GM11168 (cell line): ENCODE measurements around the gene GID4.
"Not testable (repeated sequence)": the region's sequence is repeated elsewhere in the genome, so short reads cannot be mapped to it uniquely, and the experiment has no call there.

Source experiments
- in situ Hi-C: fragments of 300-500 bp; cut with MboI; formaldehyde crosslinking; loops from one replicate; pipeline ENCODE4 v1.12.0; 2022; ENCODE audit warnings: low sequenced_read_pairs; ENCODE audit not compliant: unreplicated experiment

Gene GID4

DNA sequence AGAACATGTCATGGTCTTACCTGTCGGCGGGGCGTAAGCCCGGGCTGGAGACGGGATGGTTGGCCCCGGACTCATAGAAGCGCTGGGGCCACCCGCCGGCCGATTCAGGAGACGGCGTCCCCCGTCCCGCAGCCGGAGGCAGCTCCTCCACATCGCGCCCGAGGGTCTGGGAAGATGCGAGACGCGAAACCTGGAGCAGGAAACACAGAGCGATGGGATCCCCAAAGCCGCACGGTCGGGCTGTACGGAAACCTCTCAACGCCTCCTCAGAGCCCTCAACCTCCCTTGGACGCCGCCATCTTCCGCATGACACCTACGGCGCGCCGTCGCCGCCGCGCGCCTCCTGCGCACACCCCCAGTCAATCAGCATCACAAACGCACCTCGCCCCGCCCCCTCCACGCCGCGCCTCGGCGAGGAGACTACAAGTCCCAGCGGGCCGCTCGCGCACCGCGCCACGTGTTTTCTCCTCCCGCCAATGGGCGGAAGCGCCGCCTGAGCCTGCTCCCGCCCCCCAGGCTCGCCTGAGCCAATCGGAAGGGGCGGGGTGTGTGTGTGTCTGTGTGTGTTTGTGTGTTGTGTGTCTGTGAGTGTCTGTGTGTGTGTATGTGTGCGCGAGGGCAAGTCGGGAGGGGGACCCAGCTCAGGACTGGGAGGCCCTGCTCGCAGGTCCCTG lies at the start of gene GID4, which contains the start of gene ATPAF2:
Gene GID4, plus strand, starts transcription at position 548 of the 674 bp plus-strand sequence. Its CDS starts 57 bp downstream, at position 605.
Gene ATPAF2, minus strand, starts transcription at position 308 of the 674 bp plus-strand sequence. Its CDS starts 155 bp downstream, at position 153.
- in situ Hi-C loops, result loop anchor here (25.0 kb wide), 1 partner anchor 352 kb away; the partner anchor contains the start of gene RAI1

DNA sequence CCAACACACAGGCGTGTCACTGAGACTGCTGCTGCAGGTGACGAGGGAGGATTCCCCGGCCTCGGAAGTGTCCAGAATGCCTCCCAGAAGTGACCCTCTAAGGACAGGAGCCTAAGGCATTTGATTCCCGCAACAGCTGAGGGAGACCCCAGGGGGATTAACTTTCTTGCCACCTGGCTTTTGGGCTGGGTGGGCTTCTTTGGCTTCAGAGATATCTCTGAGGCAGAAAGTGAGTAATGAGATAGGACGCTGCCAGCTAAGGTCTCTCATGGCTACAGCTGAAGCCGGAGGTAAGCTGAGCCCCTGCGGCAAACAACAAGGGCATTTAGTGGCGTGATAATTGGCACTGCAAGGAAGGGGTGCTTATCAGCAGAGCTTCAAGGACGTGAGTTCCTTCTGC lies 49.6 kb upstream of the GID4 start:
- in situ Hi-C loops, result no loop called here

DNA sequence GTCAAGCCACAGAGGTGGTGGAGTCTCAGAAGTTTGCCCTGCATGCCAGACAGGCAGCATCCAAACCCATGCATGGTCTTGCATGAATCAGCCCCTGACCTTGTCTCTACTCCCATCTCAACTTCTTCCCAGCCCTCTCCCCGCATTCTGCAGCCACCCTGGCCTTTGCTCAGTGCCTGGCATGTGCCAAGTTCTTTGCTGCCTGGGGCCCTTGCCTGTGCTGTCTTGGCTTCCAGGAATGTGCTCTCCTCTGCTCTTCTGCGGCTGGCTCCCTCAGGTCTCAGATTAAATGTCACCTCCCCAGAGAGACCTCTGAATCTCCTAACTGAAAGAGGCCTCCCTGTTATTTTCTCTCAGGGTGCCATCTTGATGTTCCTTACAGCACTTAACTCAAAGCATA lies 48.9 kb upstream of the GID4 start:
- in situ Hi-C loops, result no loop called here

DNA sequence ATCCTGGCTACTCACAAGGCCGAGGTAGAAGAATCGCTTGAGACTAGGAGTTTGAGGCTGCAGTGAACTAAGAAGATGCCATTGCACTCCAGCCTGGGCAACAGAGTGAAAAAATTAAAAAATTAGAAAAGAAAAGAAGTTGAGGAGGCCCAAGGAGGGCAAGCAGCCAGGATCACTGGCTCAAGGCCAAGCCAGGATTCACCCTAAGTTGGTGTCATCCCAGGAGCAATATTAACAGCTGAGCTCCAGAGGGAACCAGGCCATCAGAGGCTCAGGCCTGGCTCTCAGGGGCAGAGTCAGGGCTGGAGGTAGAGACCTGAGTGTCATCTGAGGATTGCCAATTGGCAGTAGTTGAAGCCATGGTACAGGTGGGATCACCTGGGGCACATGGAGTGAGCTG lies 45.8 kb upstream of the GID4 start:
- in situ Hi-C loops, result no loop called here

DNA sequence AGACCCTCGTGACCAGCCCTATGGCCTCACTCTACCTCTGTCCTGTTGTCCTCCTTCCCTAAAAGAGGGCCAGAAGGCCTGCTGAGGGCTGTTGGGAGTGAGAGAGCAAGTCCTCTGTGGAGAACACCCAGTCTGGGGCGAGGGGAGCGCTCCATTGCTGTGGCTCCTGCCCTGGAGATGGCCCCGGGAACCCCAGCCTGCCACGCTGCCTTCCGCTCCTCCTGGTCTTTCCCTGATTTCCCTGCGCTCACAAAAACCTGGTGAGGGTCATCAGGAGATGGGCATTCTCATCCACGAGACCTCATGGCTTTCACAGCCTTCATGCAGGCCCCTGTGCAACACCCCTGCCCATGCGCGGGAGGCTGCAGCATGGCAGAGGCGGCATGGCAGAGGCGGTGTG lies 45.4 kb upstream of the GID4 start:
- in situ Hi-C loops, result no loop called here

DNA sequence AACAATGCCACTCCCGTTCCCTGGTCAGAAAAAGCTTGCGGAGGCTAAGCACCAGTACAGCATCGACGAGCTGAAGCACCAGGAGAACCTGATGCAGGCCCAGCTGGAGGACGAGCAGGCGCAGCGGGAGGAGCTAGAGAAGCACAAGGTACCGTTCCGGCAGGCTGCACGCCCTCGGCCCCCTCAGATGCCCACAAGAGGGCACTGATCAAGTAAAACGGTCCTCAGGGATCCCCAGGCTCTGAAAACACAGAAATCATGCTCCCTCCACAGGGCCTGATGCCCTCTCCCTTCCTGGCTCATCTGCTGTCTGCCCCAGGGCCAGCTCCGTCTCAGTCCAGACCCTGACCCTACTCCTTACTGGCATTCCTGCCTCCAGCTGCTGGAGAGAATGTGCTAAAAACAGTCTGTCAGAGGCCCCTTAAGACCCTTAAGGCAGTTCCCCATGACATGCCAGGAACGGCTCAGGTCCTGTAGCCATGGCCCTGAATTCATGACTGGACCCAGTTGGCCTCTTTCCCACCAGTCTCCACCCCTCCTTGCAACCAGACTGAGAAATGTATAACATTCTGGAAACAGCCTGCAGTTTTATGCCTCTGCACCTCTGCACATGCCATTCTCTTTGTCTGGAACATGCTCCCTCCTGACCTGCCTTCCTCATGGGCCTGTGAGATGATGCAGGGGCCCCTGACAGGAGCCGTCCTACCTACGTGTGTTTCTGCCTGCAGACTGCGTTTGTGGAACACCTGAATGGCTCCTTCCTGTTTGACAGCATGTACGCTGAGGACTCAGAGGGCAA lies 44.7 kb upstream of the GID4 start:
- in situ Hi-C loops, result no loop called here

DNA sequence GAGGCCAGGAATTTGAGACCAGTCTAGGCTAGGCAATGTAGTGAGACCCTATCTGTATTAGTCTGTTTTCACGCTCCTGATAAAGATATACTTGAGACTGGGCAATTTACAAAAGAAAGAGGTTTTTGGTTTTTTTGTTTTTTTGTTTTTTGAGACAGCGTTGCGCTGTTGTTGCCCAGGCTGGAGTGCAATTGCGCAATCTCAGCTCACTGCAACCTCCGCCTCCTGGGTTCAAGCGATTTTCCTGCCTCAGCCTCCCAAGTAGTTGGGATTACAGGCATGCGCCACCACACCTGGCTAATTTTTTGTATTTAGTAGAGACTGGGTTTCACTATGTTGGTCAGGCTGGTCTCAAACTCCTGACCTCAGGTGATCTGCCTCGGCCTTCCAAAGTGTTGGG lies 43.3 kb upstream of the GID4 start:
- in situ Hi-C loops, result not testable (repeated sequence)

DNA sequence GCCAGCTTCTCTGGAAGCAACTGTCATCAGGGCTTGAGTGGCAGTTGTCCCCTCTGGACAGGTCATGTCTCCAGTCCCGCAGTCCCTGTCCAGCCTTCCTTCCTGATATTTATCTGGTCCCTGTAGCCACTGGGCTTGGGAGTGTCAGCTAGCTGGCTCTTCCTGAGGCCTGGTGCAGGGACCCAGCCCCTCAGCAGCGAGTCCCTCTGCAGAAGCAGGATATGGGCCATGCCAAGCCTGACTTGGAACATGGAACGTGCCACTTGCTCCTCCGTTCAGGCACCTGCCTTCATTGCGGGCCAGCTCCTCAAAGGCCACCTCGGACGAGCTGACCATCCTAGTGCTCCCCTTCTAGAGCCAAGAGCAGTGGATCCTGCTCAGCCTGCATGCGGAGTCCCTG lies 40.3 kb upstream of the GID4 start:
- in situ Hi-C loops, result no loop called here

DNA sequence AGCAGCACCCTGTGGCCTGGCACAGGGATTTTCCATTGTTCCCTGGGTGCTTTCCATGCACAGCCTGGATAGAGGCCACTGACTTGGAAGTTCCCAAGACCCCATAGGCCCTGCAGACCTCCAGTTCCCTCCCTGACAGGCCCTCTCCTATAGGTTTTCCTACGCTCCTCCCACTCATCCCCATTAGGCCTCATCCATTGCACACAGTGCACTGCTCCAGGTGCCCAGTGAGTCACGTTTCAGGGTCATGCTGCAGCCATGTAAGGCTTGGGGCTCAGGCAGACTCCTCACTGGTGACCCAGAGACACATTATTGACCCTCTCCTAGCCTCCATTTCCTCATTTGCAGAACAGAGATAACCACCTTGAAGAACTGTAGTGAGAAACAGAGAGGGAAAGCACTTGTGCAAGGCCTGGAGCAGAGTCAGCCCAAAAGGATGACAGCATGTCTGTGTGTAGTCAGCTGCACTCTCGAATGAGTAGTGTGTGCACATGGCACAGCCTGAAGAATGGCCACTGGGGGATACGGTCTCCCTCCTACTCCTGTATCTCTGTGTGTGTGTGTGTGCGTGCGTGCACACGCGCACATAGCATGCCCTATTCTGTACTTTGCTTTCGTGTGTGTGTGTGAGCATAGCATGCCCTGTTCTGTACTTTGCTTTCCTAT lies 39.7 kb upstream of the GID4 start:
- in situ Hi-C loops, result no loop called here

DNA sequence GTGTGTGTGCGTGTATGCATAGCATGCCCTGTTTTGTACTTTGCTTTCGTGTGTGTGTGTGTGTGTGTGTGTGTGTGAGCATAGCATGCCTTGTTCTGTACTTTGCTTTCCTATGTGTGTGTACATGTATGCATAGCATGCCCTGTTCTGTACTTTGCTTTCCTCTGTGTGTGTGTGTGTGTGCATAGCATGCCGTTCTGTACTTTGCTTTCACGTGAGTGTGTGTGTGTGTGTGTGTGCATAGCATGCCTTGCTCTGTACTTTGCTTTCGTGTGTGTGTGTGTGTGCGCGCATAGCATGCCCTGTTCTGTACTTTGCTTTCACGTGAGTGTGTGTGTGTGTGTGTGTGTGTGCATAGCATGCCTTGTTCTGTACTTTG lies 39.2 kb upstream of the GID4 start:
- in situ Hi-C loops, result no loop called here

DNA sequence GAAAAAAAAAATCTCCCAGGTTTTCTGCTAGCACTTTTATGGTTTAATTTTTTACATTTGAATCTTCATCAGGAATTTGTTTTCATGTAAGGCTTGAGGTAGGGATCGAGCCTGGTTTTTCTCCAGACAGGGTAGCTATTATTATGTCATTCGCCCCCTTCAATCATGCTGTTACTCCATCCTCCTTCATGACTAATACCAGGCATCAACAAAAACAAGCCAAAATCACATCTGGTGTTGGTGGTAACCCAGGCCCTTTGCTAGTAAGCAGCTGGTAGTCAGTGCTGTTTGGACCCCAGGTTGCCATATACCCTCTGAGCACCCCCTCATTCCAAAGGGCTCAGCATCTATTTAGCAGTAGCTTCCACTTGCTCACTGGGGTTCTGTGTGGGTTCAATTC lies 37.0 kb upstream of the GID4 start:
- in situ Hi-C loops, result no loop called here

DNA sequence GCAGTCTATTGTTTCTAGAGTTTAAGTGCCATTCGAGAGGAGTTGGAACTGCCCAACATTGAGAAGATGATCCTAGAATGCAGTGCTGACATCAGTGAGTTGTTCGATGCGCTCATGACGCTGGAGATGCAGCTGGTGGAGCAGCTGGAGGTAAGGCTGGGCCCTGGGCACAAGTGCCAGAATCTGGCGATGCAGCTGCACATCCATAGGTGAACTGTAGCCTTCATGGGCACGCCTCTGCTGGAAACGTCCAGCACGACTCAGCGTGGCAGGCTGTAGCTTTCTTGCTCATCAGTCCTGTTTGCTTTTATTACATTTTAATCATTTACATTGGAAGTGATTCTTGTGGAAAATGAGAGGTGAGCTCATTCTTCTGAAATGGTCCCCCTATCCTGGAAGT lies 34.9 kb upstream of the GID4 start:
- in situ Hi-C loops, result no loop called here

DNA sequence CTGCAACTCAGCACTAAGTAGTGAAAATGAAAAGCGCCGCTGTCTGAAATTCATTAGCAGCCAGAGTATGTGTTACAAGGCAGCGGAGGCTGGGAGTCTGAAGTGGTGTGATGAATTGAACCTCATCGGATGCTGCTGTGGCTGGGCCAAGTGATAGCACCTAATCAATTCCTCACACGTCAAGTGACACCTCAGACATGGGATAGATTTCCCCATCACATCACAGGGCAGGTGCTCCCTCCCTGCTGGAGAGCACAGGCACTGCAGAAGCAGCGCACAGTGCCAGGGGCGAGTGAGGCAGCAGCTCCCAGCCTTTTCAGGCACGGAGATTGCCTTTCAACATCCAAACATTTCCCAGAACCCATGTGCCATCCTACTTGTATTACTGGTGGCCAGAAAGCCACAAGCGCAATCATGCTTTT lies 34.3 kb upstream of the GID4 start:
- in situ Hi-C loops, result no loop called here

DNA sequence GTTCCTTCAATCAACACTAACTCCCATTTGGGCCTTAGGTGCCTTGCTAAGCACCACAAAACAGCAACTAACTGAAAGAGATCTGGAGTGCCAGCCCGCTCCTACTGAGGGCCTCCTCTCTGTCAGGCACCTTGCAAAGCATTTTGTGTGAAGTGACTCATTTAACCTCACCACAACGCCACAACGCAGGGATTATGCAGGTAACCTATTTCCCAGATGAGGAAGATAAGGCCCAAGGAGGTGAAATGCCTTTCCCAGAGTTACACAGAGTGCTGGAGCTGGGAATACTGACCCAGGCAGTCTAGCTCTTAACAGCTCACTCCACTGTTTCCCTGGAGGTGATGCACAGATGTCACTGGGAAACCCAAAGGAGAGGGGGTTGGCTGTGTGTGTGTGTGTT lies 33.7 kb upstream of the GID4 start:
- in situ Hi-C loops, result no loop called here

DNA sequence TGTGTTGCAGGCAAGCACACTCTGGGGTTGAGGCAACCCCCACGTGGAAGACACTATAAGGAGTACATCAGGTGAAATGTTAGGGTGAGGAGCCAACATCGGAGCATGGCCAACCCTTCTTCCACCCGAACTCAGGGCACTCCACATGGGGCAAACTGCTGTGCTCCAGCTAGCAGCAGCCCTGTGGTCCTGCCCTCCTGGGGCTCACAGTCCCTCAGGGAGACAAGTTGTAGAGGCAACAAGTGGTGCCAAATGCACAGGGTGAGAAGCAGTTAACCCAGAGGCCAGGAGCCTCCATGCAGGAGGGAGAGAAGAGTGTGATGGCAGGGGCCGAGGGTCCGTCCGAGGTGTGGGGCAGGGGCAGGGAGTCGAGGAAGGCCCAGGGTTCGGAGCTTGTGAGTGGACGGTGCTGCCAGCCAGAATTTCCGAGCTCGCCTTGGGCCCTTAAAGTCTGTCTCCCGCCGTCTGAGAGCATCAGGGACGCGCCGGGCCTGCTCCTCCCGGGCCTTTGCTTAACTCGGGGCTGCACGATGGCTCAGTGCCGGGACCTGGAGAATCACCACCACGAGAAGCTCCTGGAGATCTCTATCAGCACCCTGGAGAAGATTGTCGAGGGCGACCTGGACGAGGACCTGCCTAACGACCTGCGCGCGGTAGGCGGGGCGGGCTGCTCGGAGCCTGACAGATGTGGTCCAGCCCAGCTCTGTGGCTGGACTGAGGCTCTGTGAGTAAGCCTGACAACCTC lies 32.5 kb upstream of the GID4 start:
- in situ Hi-C loops, result no loop called here

DNA sequence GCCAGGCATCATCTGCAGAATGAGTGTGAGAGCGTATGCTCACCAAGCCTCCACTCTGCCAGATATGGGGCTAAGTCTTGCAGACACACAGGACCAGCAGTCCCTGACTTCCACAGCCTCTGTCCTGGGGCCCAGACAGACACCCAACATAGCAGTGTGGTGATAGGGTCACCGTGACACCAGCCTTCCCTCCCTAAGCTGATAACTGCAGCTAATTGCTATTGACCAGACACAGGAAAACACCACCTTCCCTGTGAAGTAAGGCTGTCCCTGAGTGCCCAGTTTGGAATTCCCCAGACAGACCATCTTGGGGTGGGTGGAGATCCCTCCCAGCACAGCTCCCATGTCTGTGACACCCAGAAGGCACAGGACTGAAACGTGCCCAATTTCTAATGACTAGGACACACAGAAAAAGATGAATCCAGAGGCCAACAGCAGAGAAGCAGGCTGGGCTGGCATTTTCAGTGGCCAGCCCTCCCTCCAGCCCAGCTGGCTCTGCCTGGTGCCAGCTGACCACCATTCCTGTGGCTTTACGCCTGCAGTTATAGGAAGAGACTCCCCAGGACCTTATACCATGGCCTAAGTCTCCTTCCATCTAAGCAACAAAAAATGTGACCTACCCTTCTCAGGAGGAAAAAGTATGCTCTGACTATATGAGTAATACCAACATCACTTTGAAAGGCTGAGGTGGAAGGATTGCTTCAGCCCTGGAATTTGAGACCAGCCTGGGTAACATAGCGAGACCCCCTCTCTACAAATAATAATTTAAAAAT lies 30.5 kb upstream of the GID4 start:
- in situ Hi-C loops, result no loop called here

DNA sequence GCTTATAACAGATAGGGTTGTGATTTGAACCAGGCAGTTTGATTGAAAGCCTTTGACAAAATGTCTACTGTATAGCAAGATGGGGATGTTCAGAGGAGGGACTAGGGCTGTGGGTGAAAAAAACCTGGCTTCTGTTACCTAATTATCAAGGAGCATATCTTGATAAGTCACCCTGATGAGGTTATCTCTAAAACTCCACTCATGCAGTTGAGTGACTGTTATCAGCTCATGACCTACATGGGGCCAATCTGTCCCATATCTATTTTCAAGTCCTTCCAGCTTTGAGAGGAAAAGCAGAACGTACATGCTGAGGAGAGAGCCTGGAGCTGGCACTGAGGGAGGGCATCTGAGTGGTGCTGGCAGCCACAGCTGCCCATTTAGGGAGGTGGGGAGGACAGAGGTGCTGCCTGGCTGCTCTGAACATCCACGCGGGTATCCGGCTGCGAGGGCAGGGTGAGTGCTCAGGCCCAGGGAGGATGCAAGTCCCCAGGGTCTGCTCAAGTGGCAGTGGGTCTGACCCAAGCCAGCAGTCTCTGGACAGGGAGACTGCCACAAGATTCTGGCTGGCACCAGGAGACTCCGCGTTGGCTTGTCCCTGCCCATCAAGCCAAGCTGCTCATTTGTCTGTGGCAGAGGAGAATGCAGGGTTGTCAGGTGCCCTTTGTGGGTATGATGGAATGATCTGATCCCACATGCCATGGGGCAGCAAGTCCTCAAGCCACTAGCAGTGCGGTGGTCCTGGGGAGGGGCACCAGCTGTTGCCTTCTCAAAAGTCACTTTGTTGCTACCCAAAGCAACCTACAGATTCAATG lies 29.4 kb upstream of the GID4 start:
- in situ Hi-C loops, result no loop called here

DNA sequence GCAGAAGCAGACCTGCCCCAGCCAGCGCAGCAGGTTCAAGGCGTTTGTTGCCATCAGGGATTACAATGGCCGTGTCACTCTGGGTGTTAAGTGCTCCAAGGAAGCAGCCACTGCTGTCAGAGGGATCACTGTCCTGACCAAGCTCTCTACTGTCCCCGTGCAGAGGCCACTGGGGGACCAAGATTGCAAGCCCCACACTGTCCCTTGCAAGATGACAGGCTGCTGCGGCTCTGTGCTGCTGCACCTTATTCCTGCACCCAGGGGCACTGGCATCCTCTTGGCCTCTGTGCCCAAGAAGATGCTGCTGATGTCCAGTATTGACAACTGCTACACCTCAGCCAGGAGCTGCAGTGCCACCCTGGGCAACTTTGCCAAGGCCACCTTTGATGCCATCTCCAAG lies 27.9 kb upstream of the GID4 start:
- in situ Hi-C loops, result no loop called here

DNA sequence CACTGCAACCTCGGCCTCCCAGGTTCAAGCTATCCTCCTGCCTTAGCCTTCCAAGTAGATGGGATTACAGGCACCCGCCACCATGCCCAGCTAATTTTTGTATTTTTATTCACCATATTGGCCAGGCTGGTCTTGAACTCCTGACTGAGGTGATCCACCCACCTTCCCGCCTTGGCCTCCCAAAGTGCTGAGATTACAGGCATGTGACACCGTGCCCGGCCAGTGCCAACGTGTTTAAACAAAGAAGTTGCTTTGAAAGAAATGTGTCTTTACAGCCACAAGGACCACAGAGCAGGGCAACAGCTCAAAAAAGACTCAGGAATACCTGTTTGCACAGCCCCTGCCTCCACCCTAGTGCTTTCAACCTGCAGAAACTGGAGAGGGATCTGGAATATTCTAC lies 25.2 kb upstream of the GID4 start:
- in situ Hi-C loops, result no loop called here
